GM10248 (cell line): ENCODE measurements around the gene ATP10D.
A peak's percentile ranks its signal among the peaks of the same experiment; 100 is the strongest.

Experiments
- CTCF ChIA-PET: fragments of 300-600 bp; sonication (Branson Sonifier 250); formaldehyde crosslinking; extraction: SDS; loops from one replicate; lab custom pipeline; 2021; ENCODE audit warnings: antibody characterized with exemption; lab: Yijun Ruan, JAX
- POLR2A ChIA-PET: fragments of 350-650 bp; sonication (Branson Sonifier 250); formaldehyde crosslinking; extraction: SDS; loops from one replicate; lab custom pipeline; 2020; ENCODE audit warnings: antibody characterized with exemption; lab: Yijun Ruan, JAX
- DNase-seq: peaks from one replicate; pipeline ENCODE4 v3.0.0; 2012; ENCODE audit errors: extremely low spot score
- CTCF ChIP-seq: IDR thresholded peaks from 2 replicates; pipeline ENCODE4 v1.5.1; 2012; ENCODE audit warnings: mild to moderate bottlenecking, low read depth; ENCODE audit errors: extremely low read depth, missing control alignments, control extremely low read depth

ATP10D gene

GRCh38 chr4:47612116-47613023 is 127.3 kb downstream of the ATP10D start:
- ChIA-PET POLR2A (no interaction called here), CTCF (no interaction called here)
- no peak for TF ChIP-seq CTCF
- no peak for DNase-seq

GRCh38 chr4:47615385-47615784 is 130.3 kb downstream of the ATP10D start:
- no peak for DNase-seq
- ChIA-PET POLR2A (no interaction called here), CTCF (no interaction called here)
- TF ChIP-seq CTCF = no peak

GRCh38 chr4:47617607-47618006 is 132.5 kb downstream of the ATP10D start:
- ChIA-PET CTCF (interaction anchor here (1.1 to 1.2 kb wide), 2 partner anchors 9 to 68 kb away, joined by 3 to 6 read pairs; no protein-coding TSS in a partner anchor), POLR2A (no interaction called here)
- DNase-seq = peak; percentile 31
- TF ChIP-seq CTCF = no peak

- ChIA-PET CTCF (no interaction called here), POLR2A (no interaction called here)
- no peak for TF ChIP-seq CTCF
These were observed 134.6 kb downstream of the ATP10D start for GRCh38 chr4:47619691-47620090.

GRCh38 chr4:47621181-47621580 is 136.1 kb downstream of the ATP10D start:
- ChIA-PET CTCF (no interaction called here), POLR2A (no interaction called here)
- DNase-seq = no peak
- TF ChIP-seq CTCF = no peak

More at GRCh38 chr4:47619691-47620090, 134.6 kb downstream of the ATP10D start:
- no peak for DNase-seq

GRCh38 chr4:47624031-47624441 is 139.0 kb downstream of the ATP10D start:
- ChIA-PET POLR2A (no interaction called here), CTCF (no interaction called here)
- no peak for DNase-seq
- TF ChIP-seq CTCF = no peak
